NAMALWA (cell line): Measurements from ENCODE around the gene TAS1R3.

Experiments used
- DNase-seq: peaks from one replicate; pipeline ENCODE4 v3.0.0-alpha.2; 2015; ENCODE audit warnings: low spot score

TAS1R3 gene

GRCh38 chr1:1371746-1372711, 40.9 kb downstream of the TAS1R3 start:
- DNase-seq: peak; percentile 86

GRCh38 chr1:1373051-1373814, 42.2 kb downstream of the TAS1R3 start:
- no peak for DNase-seq

GRCh38 chr1:1373815-1374588, 42.9 kb downstream of the TAS1R3 start:
- DNase-seq: no peak

- DNase-seq: peak; percentile 47
Observed at GRCh38 chr1:1374589-1374928, 43.5 kb downstream of the TAS1R3 start.

GRCh38 chr1:1374929-1375662, 44.0 kb downstream of the TAS1R3 start, which contains the start of gene AURKAIP1:
Gene AURKAIP1 (minus strand): TSS chr1:1375207. CDS start chr1:1374756, 451 bp downstream.
- peak; percentile 100 for DNase-seq

- no peak for DNase-seq
Observed at GRCh38 chr1:1376551-1377226, 45.6 kb downstream of the TAS1R3 start.

- DNase-seq: no peak
Observed at GRCh38 chr1:1377540-1378205, 46.6 kb downstream of the TAS1R3 start.

- no peak for DNase-seq
Observed at GRCh38 chr1:1380860-1381259, 49.8 kb downstream of the TAS1R3 start.

- DNase-seq: no peak
Observed at GRCh38 chr1:1381294-1381693, 50.2 kb downstream of the TAS1R3 start.
